ENCODE data around the gene MRPL10.

- TF ChIP-seq POLR2AphosphoS5 (IDR thresholded peaks at IDR 0.05) = no peak
- no peak for TF ChIP-seq CTCF (IDR thresholded peaks at IDR 0.05 in 8 of 11, conservative IDR thresholded peaks at IDR 0.05 in 3 of 11)
Measured at GRCh38 chr17:47803201-47803600, 28.1 kb downstream of the MRPL10 start.
